OCI-LY3 (cell line): Measurements from ENCODE around the gene RNF11.

ENCODE experiments used
- CTCF ChIP-seq: fragments of 200-600, 300-600 bp; sonication (generic); IDR thresholded peaks from 2 replicates; pipeline ENCODE4 v1.5.1; 2014; ENCODE audit warnings: antibody characterized with exemption, low read length, low read depth
- EZH2phosphoT487 ChIP-seq: fragments of 200-600 bp; shearing (Covaris generic); IDR thresholded peaks from 2 replicates; pipeline ENCODE4 v1.6.1; 2018; ENCODE audit warnings: antibody characterized with exemption, mixed run types, low read depth

DNA sequence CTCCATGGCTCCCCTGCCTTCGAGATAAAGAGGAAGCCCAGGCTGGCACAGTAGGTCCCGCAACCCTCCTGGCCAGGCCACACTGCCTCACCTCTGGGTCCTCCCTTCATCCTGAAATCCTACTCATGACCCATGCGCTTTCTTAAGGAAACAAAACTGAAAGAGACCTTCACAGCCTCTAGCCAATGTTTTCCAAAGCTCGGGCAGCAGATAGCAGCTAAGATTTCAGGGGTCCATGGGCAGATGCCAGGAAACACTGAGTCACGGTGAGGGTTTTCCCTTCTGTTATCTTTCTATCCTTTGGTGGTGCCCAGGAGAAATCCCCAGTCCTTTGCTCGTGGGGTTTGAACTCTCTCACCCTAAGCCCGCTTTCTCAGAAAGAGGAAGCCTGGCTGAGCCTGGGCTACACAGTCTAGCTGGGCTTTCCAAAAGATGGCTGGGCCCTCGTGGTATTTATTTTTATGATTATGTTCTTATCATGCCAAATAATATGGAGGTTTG is 67.7 kb downstream of the RNF11 start:
- TF ChIP-seq CTCF (no peak), EZH2phosphoT487 (no peak)
